GM19351 (cell line): ENCODE results near the gene C1QB.
"Not testable (repeated sequence)": the region's sequence is repeated elsewhere in the genome, so short reads cannot be mapped to it uniquely, and the experiment has no call there.

Source experiments
- ATAC-seq: cut with Tn5 transposase; IDR thresholded peaks from one replicate; pipeline ENCODE4 v1.9.1; 2021; ENCODE audit warnings: mild to moderate bottlenecking, moderate library complexity; ENCODE audit not compliant: unreplicated experiment

C1QB gene

DNA sequence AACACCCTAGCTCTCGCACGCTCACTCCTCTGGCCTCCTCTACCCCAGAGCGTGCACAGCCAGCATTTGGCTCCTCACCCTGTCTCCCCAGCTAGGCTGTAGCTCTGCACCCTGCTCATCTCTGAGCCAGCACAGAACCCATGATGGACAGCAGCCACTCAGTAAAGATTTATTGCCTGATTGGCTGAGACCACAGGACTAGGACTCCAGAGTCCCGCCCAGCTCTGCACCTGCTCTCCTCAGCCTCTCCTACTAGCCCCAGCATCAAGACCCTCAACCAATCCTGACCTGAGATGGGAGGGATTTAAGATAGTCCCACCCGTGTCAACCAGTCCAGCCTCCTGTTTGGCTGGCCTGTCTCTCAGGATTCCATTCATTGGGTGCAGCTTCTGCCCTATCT lies 9.3 kb downstream of the C1QB start:
- ATAC-seq, result no peak

- ATAC-seq, result no peak
Observed at GRCh38 chr1:22662986-22663408, 10.0 kb downstream of the C1QB start.

DNA sequence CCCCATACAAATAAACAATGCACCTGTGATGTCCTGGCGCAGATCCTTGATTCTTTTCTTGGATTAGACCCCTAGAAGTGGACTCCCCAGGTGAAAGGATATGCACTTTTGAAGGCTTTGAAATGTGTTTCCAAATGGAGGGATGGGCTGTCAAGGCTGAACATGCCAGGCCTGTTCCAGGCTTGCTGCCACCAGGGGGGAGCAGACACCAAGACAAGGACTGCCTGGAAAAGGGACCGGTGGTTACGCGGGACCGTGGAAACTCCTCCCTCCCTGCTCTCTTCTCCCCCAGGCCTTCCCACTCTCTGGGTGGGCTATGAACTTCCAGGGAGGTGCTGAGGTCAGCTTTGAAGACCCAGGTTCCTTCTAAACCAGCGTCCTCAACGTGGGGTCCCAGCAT lies 12.7 kb downstream of the C1QB start:
- no peak for ATAC-seq

GRCh38 chr1:22666412-22666811 lies 13.4 kb downstream of the C1QB start:
- no peak for ATAC-seq

DNA sequence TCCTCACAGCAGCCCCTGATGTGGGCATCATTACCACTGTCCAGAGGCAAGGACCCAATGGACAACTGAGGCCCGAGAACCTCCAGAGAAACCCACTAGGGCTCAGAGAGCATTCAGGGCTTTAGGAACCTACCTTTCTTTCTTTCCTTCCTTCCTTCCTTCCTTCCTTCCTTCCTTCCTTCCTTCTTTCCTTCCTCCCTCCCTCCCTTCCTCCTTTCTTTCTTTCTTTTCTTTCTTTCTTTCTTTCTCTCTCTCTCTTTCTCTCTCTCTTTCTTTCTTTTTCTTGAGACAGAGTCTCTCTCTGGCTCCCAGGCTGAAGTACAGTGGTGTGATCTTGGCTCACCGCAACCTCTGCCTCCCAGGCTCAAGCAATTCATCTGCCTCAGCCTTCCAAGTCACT lies 15.8 kb downstream of the C1QB start:
- not testable (repeated sequence) for ATAC-seq

- no peak for ATAC-seq
Observed at GRCh38 chr1:22670352-22670975, 17.4 kb downstream of the C1QB start.

GRCh38 chr1:22671999-22672398 lies 19.0 kb downstream of the C1QB start:
- no peak for ATAC-seq

GRCh38 chr1:22673486-22674409 lies 20.7 kb downstream of the C1QB start:
- ATAC-seq, result no peak

DNA sequence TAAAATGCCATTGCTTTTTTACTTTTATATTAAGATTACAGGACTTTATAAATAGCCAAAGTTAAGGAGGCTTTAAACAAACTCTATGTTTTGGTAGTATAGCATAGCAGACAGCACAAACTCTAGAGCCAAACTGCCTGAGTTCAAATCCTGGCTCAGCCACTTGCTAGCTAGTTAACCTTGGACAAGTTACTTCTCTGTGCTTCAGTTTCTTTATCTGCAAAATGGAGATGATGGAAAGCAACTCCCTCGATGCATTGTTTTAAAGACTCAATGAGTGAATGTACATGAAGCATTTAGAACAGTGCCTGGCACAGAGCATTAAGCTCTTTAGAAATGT lies 21.3 kb downstream of the C1QB start:
- no peak for ATAC-seq

DNA sequence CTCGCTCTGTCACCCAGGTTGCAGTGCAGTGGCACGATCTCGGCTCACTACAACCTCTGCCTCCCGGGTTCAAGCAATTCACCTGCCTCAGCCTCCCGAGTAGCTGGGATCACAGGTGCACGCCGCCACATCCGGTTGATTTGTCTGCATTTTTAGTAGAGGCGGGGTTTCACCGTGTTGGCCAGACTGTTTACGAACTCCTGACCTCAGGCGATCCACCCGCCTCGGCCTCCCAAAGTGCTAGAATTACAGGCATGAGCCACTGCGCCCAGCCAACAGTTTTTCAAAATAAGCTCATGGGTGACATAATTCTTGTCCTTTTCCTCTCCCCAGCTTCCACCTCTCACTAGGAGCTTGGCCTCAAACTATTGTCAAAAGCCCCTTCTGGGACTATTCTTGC lies 23.1 kb downstream of the C1QB start:
- ATAC-seq, result not testable (repeated sequence)

DNA sequence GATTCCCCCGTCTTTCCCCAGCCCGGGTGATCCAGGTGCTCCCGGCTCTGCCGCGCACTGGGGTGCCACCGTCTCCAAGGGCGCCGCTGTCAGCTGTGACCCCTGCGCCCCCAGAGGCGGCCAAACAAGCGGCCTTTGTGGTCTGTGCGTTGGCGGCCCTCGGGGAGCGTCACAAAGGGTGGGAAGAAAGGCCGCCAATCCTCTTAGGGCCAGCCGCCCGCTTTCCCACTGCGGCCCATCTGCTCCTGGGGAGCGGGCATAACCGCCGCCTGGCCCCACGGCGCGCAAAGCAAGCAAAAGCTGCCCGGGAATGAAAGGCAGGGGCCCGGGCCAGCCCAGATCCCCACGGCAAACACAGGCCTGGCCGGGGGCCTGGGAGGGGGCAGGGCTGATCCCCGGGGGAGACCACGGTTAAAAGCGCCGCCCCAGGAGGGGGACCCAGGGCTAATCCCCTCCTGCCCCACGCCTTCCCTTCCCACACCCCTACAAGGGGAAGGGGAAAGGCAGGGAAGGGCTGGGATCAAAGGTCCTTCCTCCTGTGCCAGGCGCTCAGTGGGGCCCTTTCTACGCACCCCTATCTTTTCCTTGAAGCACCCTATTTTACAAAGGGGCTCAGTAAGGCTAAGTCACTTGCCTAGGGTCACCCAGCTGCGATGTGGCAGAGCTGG lies 24.0 kb downstream of the C1QB start:
- no peak for ATAC-seq

DNA sequence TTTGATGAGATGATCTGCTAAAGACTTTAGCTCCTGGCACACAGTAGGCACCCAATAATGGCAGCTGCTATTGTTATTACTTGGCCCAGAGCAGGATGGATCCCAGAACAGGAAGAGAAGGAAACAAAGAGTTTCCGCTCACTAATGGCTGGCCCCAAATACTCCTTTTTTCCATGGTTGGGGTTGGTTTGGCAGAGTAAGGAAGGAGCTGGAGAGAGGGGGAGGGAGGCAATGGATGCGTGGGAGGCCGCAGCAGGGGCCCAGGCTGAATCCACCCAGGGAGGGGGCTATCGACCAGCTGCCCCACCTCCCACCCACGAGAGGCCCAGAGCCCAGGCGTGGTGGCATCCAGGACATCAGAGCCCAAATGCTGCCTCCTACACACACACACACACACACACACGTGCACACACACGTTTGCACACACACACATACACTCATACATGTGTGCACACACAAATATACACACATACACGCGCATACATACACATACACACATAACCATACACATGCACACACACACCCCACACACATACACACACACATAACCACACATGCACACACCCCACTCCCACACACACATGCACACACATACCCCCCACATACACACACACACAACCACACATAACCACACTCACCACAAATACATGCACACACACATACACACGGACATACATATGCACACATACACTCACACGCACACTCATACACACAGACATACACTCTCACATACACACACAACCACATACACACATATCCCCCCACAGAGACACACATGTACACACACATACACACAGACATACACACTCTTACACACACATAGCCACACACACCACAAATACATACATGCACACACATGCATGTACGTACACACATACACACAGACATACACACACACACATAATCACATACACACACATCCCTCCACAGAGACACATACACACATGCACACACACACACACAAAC lies 25.2 kb downstream of the C1QB start:
- ATAC-seq, result no peak

DNA sequence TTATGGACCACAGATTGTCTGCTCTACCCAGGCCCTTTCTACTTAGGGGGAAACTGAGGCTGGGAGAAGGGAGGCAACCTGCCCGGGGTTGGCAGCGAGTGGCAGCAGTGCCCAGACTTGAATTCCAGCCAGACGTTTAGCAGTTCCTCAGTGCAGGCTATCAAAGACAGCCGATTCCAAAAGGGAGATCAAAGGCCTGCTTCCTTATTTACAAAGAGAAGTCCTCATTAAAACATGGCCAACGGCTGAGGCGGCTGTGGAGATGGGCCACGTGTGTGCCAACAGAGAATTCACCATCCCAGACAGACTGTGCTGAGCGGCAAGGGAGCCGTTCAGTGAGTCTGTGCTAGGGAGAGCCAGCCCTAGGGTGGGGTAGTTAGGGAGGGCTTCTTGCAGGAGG lies 27.7 kb downstream of the C1QB start:
- ATAC-seq, result no peak

GRCh38 chr1:22681556-22682276 lies 28.7 kb downstream of the C1QB start:
- ATAC-seq, result no peak

DNA sequence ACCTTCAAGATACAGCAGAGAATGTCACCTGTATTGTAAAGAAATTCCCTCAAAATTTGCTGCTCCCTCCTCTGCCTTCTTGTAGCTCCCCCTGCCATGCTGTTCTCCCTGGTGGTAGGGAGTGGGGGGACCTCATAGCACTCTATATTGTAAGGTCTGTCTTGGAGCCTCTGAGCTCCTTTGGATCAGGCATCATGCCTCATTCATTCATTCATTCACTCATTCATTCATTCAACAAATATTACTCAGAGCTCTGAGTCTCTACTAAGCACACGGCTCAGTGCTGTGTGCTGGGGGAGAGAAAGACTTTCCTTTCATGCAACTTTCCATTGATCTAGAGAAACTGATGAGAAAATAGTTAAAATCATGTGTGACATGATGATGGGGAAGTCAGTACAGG lies 30.5 kb downstream of the C1QB start:
- no peak for ATAC-seq

- no peak for ATAC-seq
Observed at GRCh38 chr1:22685591-22686059, 32.6 kb downstream of the C1QB start.

- ATAC-seq, result no peak
Observed at GRCh38 chr1:22687191-22687590, 34.2 kb downstream of the C1QB start.

DNA sequence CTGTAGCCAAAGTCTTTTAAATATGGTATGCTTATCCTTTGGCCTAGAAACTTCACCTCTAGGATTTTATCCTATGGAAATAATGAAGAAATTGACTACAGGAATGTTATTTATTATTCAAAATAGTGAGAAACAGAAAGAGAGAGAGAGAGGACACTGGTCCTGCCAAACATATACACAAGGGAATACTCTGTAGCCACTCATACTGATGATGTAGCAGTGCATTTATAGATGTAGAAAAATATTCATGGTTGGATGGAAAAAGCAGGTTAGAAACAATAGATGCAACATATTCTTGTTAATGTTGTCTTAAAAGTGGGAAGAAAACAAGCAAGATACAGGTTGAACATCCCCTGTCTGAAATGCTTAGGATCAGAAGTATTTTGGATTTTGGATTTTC lies 35.4 kb downstream of the C1QB start:
- ATAC-seq, result no peak

- no peak for ATAC-seq
Observed at GRCh38 chr1:22689505-22689904, 36.5 kb downstream of the C1QB start.
